ENCODE data around the gene PIK3AP1. TPM values are rescaled to one million over a fixed set of nuclear protein-coding genes. Genes with fewer than 3 reads are reported as not detected.

The PIK3AP1 gene
- total RNA-seq (2014; rRNA removed; shearing (Covaris generic)): not detected in 2 replicates
- 0.11 TPM in 1 of 2 replicates, not detected in the other for polyA plus RNA-seq (2016; fragmentation: Nextera tagmentation; extraction: Ambion mirVana)

- Histone ChIP-seq H4K20me1 (ENCODE audit: insufficient read depth) (no peaks in the 10 kb centered on the region), H3K79me2 (ENCODE audit: insufficient read depth) (no peaks in the 10 kb centered on the region), H3K27me3 (replicated peaks; ENCODE audit: insufficient read depth) (peaks cover 32% of the 10 kb centered on the region), H3K4me2 (ENCODE audit: unreplicated experiment) (peak within 1 kb of the TSS; percentile 41), H3K9me2 (ENCODE audit: insufficient read depth) (no peaks in the 10 kb centered on the region), H3K9ac (no peak within 1 kb of the TSS), H3K36me3 (ENCODE audit: low read depth) (no peaks in the 10 kb centered on the region), H3K4me3 (peak within 1 kb of the TSS; percentile 34), H2AFZ (peak within 1 kb of the TSS; percentile 25; the same call in 1 of the 2 replicates), H3K4me1 (ENCODE audit: insufficient read depth) (no peaks in the 10 kb centered on the region), H3K9me3 (ENCODE audit: low read depth) (no peaks in the 10 kb centered on the region), H3K27ac (no peak within 1 kb of the TSS), H3F3A (ENCODE audit: insufficient read depth) (no peaks in the 10 kb centered on the region)
- 11 to 12% methylated on average over 20 to 21 of the region's 52 CpGs for WGBS, 2 experiments (ENCODE audit: low coverage in 1 of 2, low lambda C conversion rate in 2 of 2, missing lambda C conversion rate in 2 of 2)
- DNase-seq: peak; percentile 35
- TF ChIP-seq EZH2phosphoT487 (IDR thresholded peaks at IDR 0.05; ENCODE audit: insufficient read depth, low read depth) (no peak), EZH2 (IDR thresholded peaks at IDR 0.05; ENCODE audit: insufficient read depth, poor library complexity, severe bottlenecking) (no peak)
- in situ Hi-C loops (cut with MboI): no loop called here
These were observed at the start of gene PIK3AP1 for GRCh38 chr10:96720422-96721206. PIK3AP1 (minus strand) TSS chr10:96720514; CDS start chr10:96720394, 120 bp downstream.

GRCh38 chr10:96768136-96768535 is 47.8 kb upstream of the PIK3AP1 start:
- DNase-seq: no peak
- Histone ChIP-seq H3K4me1 (ENCODE audit: insufficient read depth) (no peaks in the 10 kb centered on the region), H3K9me2 (ENCODE audit: insufficient read depth) (no peaks in the 10 kb centered on the region), H3K79me2 (ENCODE audit: insufficient read depth) (no peaks in the 10 kb centered on the region), H3K4me3 (no peak overlapping the region), H3K9me3 (ENCODE audit: low read depth) (no peaks in the 10 kb centered on the region), H4K20me1 (ENCODE audit: insufficient read depth) (no peaks in the 10 kb centered on the region), H2AFZ (no peak overlapping the region), H3K36me3 (ENCODE audit: low read depth) (no peaks in the 10 kb centered on the region), H3K27me3 (replicated peaks; ENCODE audit: insufficient read depth) (no peaks in the 10 kb centered on the region), H3K4me2 (ENCODE audit: unreplicated experiment) (no peak overlapping the region), H3K27ac (no peak overlapping the region), H3F3A (ENCODE audit: insufficient read depth) (no peaks in the 10 kb centered on the region), H3K9ac (no peak overlapping the region)
- TF ChIP-seq EZH2 (IDR thresholded peaks at IDR 0.05; ENCODE audit: insufficient read depth, poor library complexity, severe bottlenecking) (no peak), EZH2phosphoT487 (IDR thresholded peaks at IDR 0.05; ENCODE audit: insufficient read depth, low read depth) (no peak)
- in situ Hi-C loops (cut with MboI): loop anchor here (10.0 kb wide), 1 partner anchor 57 kb away; no protein-coding TSS in a partner anchor
- 92 to 94% methylated on average over 11 of the region's 11 CpGs for WGBS, 2 experiments (ENCODE audit: low coverage in 1 of 2, low lambda C conversion rate in 2 of 2, missing lambda C conversion rate in 2 of 2)

- no peaks in the 10 kb centered on the region for H3K9me2 ChIP-seq (ENCODE audit: insufficient read depth)
- no peaks in the 10 kb centered on the region for H3K9me3 ChIP-seq (ENCODE audit: low read depth)
- no peaks in the 10 kb centered on the region for H3K4me1 ChIP-seq (ENCODE audit: insufficient read depth)
- no peak overlapping the region for H3K9ac ChIP-seq
- H3K4me2 ChIP-seq (ENCODE audit: unreplicated experiment): no peak overlapping the region
- 79 to 81% methylated on average over 2 of the region's 2 CpGs for WGBS, 2 experiments (ENCODE audit: low coverage in 1 of 2, low lambda C conversion rate in 2 of 2, missing lambda C conversion rate in 2 of 2)
- H3K27ac ChIP-seq: no peak overlapping the region
- no peak overlapping the region for H2AFZ ChIP-seq
- H3K79me2 ChIP-seq (ENCODE audit: insufficient read depth): no peaks in the 10 kb centered on the region
- TF ChIP-seq EZH2phosphoT487 (IDR thresholded peaks at IDR 0.05; ENCODE audit: insufficient read depth, low read depth) (no peak), EZH2 (IDR thresholded peaks at IDR 0.05; ENCODE audit: insufficient read depth, poor library complexity, severe bottlenecking) (no peak)
- DNase-seq: peak; percentile 13
- H3K36me3 ChIP-seq (ENCODE audit: low read depth): no peaks in the 10 kb centered on the region
- no peaks in the 10 kb centered on the region for H4K20me1 ChIP-seq (ENCODE audit: insufficient read depth)
- H3F3A ChIP-seq (ENCODE audit: insufficient read depth): no peaks in the 10 kb centered on the region
- no peaks in the 10 kb centered on the region for H3K27me3 ChIP-seq (replicated peaks; ENCODE audit: insufficient read depth)
- no peak overlapping the region for H3K4me3 ChIP-seq
- in situ Hi-C loops (cut with MboI): loop anchor here (10.0 kb wide), 1 partner anchor 57 kb away; no protein-coding TSS in a partner anchor
These were observed 47.3 kb upstream of the PIK3AP1 start for GRCh38 chr10:96767611-96768010.

GRCh38 chr10:96765406-96766240 is 45.3 kb upstream of the PIK3AP1 start:
- peak; percentile 77 for DNase-seq
- no peak overlapping the region for H2AFZ ChIP-seq
- no peaks in the 10 kb centered on the region for H3K9me3 ChIP-seq (ENCODE audit: low read depth)
- H3K79me2 ChIP-seq (ENCODE audit: insufficient read depth): no peaks in the 10 kb centered on the region
- TF ChIP-seq EZH2phosphoT487 (IDR thresholded peaks at IDR 0.05; ENCODE audit: insufficient read depth, low read depth) (no peak), EZH2 (IDR thresholded peaks at IDR 0.05; ENCODE audit: insufficient read depth, poor library complexity, severe bottlenecking) (no peak)
- H3K27ac ChIP-seq: no peak overlapping the region
- no peaks in the 10 kb centered on the region for H3K9me2 ChIP-seq (ENCODE audit: insufficient read depth)
- no peak overlapping the region for H3K9ac ChIP-seq
- no peak overlapping the region for H3K4me3 ChIP-seq
- H3K36me3 ChIP-seq (ENCODE audit: low read depth): no peaks in the 10 kb centered on the region
- no peaks in the 10 kb centered on the region for H3F3A ChIP-seq (ENCODE audit: insufficient read depth)
- H3K4me2 ChIP-seq (ENCODE audit: unreplicated experiment): no peak overlapping the region
- no peaks in the 10 kb centered on the region for H3K4me1 ChIP-seq (ENCODE audit: insufficient read depth)
- H3K27me3 ChIP-seq (replicated peaks; ENCODE audit: insufficient read depth): no peaks in the 10 kb centered on the region
- in situ Hi-C loops (cut with MboI): loop anchor here (10.0 kb wide), 1 partner anchor 59 kb away; no protein-coding TSS in a partner anchor
- H4K20me1 ChIP-seq (ENCODE audit: insufficient read depth): no peaks in the 10 kb centered on the region
- 21 to 28% methylated on average over 9 of the region's 9 CpGs for WGBS, 2 experiments (ENCODE audit: low coverage in 1 of 2, low lambda C conversion rate in 2 of 2, missing lambda C conversion rate in 2 of 2)
